NCI-H1436 treated with DMSO at 0.1 percent for 48 hours (cell line): ENCODE results near the gene KLHL14.

ENCODE experiments used
- DNase-seq: peaks from one replicate; lab custom pipeline; 2025; lab: John Stamatoyannopoulos, UW

Gene KLHL14

DNA sequence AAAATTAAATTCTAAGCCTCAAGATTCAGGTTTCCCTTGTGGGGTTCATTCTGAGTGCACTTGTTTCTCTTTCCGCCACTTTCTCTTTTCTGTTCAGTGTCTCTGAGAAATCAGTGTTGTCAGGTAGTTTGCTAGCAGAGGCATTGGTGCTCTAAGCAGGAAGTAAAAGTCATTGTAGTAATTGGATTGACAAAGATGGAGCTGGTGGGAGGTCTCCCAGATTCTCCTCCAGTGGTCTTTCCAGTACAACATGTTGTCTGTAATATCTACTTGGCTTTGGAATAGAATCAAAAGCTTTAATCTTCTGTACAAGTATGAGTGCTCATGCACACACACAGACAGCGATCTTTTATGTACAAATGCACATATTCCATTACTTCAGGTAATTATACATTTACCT, 135.6 kb downstream of the KLHL14 start:
- DNase-seq: no peak

DNA sequence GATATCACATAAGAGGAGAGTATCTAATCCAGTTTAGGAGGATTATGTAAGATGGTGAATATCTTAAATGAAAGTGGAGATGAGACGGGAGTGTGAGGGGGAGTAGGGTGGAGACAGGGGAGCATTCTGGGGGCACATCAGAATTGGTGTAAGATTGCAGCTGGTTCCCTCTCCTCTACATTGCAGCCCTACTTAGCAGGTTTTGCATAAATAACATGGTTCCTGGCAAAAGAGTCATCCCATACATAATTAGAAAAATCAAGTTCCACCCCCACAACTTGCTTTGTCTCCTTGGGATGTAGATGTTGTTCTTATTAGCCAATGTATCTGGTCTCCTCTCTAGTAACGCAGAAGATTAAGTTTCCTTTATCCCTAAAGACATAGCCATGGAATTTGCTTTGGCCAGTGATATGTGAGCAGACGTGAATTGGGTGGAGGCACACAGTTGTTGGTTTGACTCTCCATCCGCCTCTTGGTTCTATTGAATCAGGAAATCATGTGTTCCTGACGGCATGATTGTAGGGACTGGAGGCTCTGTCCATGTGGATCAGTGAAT, 137.9 kb downstream of the KLHL14 start:
- DNase-seq: no peak

DNA sequence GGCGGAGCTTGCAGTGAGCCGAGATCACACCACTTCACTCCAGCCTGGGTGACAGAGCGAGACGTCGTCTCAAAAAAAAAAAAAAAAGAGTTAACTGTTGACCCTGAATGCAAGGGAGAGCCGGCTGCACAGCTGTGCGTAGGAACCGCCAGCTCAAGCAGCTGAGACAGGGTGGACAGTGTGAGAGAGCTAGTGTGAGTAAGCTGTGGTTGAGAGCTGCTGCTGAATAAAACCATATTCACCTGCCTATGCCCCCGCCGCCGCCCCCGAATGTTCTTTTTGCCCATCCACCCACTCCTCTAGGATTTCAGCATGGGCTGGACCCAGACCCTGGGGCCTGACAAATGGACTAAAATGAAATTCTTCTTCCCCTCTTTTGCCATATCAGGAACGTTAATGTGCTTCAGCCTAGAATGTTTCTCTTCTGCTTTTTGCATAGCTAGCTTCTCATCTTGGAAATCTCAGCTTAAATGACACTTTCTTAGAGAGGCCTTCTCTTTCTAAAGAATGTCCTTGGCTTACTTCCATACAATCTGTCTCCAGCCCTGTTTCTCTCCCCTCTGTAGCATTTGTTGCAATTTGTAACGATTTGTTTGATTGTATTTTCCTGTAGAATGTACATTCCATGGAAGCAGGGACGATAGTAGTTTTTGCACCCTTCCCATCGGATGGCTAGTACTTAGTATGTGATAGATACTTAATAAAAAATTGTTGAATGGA, 142.7 kb downstream of the KLHL14 start:
- no peak for DNase-seq

DNA sequence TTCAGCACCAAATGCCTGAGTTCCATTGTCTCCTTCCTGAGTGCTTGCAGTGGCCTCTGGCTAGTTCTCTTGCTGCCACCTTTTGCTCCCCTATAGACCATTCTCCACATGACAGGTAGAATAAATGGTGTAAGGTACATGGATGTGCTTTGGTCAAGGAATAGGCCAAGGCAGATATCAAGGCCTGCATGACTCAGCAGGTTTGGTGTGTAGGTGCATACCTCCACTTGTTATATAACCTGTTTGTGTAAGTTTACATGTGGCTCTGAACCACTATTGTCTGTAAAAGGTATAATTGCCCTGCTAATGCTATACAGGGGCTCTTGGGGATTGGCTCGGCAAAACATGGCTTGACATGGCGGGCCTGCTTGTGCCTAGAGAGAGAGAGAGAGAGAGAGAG, 143.5 kb downstream of the KLHL14 start:
- DNase-seq: no peak

DNA sequence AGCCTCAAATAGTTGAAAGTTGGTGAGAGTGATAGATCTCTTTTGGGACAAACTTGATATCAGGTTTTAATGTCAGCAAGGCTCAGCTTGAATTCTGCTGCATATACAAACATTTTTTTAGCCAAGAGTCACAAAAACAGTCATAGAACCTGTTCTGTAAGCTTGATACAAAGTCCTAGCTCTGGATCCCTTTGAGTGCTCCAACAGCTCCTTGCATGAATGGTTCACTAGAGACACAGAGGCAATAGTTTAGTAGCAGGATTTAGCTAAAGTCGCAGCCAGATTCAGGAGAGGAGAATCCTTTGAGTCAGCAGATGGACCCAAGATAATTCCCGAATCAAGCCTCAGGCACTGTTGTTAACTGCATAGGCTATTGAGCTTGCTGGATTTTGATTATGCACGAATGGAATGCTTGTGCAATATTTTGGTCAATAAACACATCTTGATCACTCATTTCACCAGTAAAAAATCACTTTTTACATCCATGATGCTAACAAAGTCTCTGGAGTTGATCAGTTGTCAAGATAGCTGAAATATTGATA, 148.6 kb downstream of the KLHL14 start:
- no peak for DNase-seq

DNA sequence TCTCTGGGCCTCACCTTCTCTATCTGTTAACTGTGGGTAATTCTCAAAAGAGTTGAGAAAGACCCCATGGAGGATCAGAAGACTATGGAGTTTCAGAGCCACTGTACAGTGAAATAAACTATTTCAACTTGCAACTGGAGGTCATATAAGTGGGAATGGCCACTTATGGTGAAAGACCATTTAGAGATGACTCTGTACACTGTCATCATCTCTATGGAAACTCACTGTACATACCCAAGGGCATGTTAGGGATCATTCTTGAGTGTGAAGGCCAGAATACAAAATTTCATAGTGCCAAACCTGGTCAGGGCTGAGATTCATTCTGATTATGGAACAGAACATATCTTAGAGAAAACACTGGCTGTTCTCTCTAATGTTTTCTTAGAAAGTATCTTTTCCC, 149.3 kb downstream of the KLHL14 start:
- DNase-seq: no peak
